PC-9 (cell line): ENCODE measurements around the gene PRDM15. TPM values are rescaled to one million over a fixed set of nuclear protein-coding genes. Genes with fewer than 3 reads are reported as not detected.
A peak's percentile ranks its signal among the peaks of the same experiment; 100 is the strongest.

Experiments used
- BruUV-seq: library from RNA; stranded (reverse); fragments of 400-500 nt; replicated peaks from 2 replicates; lab custom pipeline; 2021; lab: Mats Ljungman, UMichigan
- CTCF ChIA-PET: fragments of 300-600 bp; sonication (Branson Sonifier 250); formaldehyde crosslinking; loops from one replicate; lab custom pipeline; 2022; ENCODE audit warnings: antibody characterized with exemption; lab: Charles Lee
- POLR2A ChIA-PET: fragments of 300-600 bp; sonication (Branson Sonifier 250); formaldehyde crosslinking; loops from one replicate; lab custom pipeline; 2022; ENCODE audit warnings: antibody characterized with exemption; ENCODE audit not compliant: unreplicated experiment; lab: Charles Lee
- DNase-seq, 2 experiments: peaks; one replicate each; pipeline versions ENCODE4 v3.0.0 to v3.0.0-alpha.2; 2015 to 2022; ENCODE audit warnings: mixed read lengths in 1 of 2
- H2AFZ ChIP-seq: fragments of 200-600 bp; sonication (generic); 2 replicates; pipeline ENCODE4 v1.8.1; 2017; ENCODE audit warnings: antibody characterized with exemption
- H3F3A ChIP-seq: fragments of 200-600 bp; sonication (generic); 2 replicates; pipeline ENCODE4 v1.8.1; 2017; ENCODE audit warnings: antibody characterized with exemption, mild to moderate bottlenecking, low read depth; ENCODE audit not compliant: insufficient read depth
- H3K27ac ChIP-seq: fragments of 200-600 bp; sonication (generic); 2 replicates; pipeline ENCODE4 v1.6.1; 2016; ENCODE audit warnings: mixed run types
- H3K27me3 ChIP-seq: fragments of 200-600 bp; sonication (generic); 2 replicates; pipeline ENCODE4 v1.6.1; 2016; ENCODE audit warnings: low read depth, mixed run types; ENCODE audit not compliant: insufficient read depth
- H3K36me3 ChIP-seq: fragments of 200-600 bp; sonication (generic); 2 replicates; pipeline ENCODE4 v1.6.1; 2016; ENCODE audit warnings: low read depth, mixed run types
- H3K4me1 ChIP-seq: fragments of 200-600 bp; sonication (generic); replicated peaks from 2 replicates; pipeline ENCODE4 v1.6.1; 2016; ENCODE audit warnings: mixed run types; ENCODE audit not compliant: insufficient read depth
- H3K4me2 ChIP-seq: fragments of 200-600 bp; sonication (generic); 2 replicates; pipeline ENCODE4 v1.6.1; 2017; ENCODE audit warnings: mixed run types
- H3K4me3 ChIP-seq: fragments of 200-600 bp; sonication (generic); 2 replicates; pipeline ENCODE4 v1.6.1; 2016; ENCODE audit warnings: mixed run types
- H3K79me2 ChIP-seq: fragments of 200-600 bp; sonication (generic); 2 replicates; pipeline ENCODE4 v1.6.1; 2017; ENCODE audit warnings: low read depth, mixed run types
- H3K9me2 ChIP-seq: fragments of 200-600 bp; sonication (generic); 2 replicates; pipeline ENCODE4 v1.8.1; 2017; ENCODE audit warnings: mild to moderate bottlenecking; ENCODE audit not compliant: insufficient read depth
- H3K9me3 ChIP-seq: fragments of 200-600 bp; sonication (generic); 2 replicates; pipeline ENCODE4 v1.8.1; 2016; ENCODE audit warnings: low read depth; ENCODE audit not compliant: insufficient read depth
- H4K20me1 ChIP-seq: fragments of 200-600 bp; sonication (generic); 2 replicates; pipeline ENCODE4 v1.8.1; 2017; ENCODE audit not compliant: insufficient read depth
- EZH2 ChIP-seq: fragments of 200-600 bp; sonication (generic); IDR thresholded peaks from 2 replicates; pipeline ENCODE4 v1.8.0; 2017; ENCODE audit warnings: antibody characterized with exemption, low read depth
- intact Hi-C: fragments of 100-400 bp; cut with micrococcal nuclease; formaldehyde crosslinking; loops from one replicate; pipeline ENCODE4 v1.10.0; 2022; ENCODE audit not compliant: unreplicated experiment
- total RNA-seq: library from RNA; stranded (reverse); gene quantifications from 2 replicates; pipeline ENCODE4 v1.2.3, GENCODE V29; 2021
- TF ChIP-seq, protein P1 (sequence below): fragments of 200-600 bp; sonication (generic); conservative IDR thresholded peaks from 2 replicates; pipeline ENCODE4 v1.6.1; 2017; ENCODE audit warnings: mixed run types, antibody characterized with exemption, mild to moderate bottlenecking, moderate library complexity

Gene PRDM15
- total RNA-seq, 1 experiment from 2014 or later = 8.8 TPM

DNA sequence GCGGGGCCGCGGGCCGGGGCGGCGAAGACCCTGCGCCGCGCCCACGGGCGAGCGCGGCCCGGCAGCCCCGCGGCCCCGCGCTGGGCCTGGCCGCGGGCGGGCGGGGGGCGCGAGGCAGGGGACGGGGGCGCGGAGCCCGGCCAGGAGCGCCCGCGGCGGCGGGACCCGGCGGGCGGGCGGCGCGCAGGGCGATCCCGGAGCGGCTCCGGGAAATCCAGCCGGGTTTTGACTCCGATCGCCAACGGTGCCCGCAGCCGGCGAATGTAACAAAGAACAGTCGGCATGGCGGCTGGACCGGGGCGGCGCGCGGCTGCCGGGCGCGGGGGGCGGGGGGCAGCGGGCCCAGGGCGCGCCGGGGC, 334 bp downstream of the PRDM15 start:
- peak overlapping the region; percentile 76; the same call in 1 of the 2 replicates for H3K4me3 ChIP-seq
- peaks cover 19% of the 10 kb centered on the region for H3K79me2 ChIP-seq
- H3F3A ChIP-seq = no peaks in the 10 kb centered on the region
- ChIA-PET CTCF (no interaction called here), POLR2A (no interaction called here)
- no peaks in the 10 kb centered on the region for H3K9me3 ChIP-seq
- H2AFZ ChIP-seq = no peak overlapping the region
- H4K20me1 ChIP-seq = no peaks in the 10 kb centered on the region
- H3K27ac ChIP-seq = no peak overlapping the region
- no peaks in the 10 kb centered on the region for H3K27me3 ChIP-seq
- no peaks in the 10 kb centered on the region for H3K9me2 ChIP-seq
- peaks cover 15% of the 10 kb centered on the region for H3K4me1 ChIP-seq
- TF ChIP-seq, protein P1, sequence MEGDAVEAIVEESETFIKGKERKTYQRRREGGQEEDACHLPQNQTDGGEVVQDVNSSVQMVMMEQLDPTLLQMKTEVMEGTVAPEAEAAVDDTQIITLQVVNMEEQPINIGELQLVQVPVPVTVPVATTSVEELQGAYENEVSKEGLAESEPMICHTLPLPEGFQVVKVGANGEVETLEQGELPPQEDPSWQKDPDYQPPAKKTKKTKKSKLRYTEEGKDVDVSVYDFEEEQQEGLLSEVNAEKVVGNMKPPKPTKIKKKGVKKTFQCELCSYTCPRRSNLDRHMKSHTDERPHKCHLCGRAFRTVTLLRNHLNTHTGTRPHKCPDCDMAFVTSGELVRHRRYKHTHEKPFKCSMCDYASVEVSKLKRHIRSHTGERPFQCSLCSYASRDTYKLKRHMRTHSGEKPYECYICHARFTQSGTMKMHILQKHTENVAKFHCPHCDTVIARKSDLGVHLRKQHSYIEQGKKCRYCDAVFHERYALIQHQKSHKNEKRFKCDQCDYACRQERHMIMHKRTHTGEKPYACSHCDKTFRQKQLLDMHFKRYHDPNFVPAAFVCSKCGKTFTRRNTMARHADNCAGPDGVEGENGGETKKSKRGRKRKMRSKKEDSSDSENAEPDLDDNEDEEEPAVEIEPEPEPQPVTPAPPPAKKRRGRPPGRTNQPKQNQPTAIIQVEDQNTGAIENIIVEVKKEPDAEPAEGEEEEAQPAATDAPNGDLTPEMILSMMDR = no peak
- TF ChIP-seq EZH2 = no peak
- no peak overlapping the region for H3K4me2 ChIP-seq
- intact Hi-C loops = loop anchor here (5.0 kb wide), 1 partner anchor 238 kb away; no protein-coding TSS in a partner anchor
- H3K36me3 ChIP-seq = no peaks in the 10 kb centered on the region
- BruUV-seq = no TSS peak
- DNase-seq = peak in 1 of 2 experiments; percentile 63

DNA sequence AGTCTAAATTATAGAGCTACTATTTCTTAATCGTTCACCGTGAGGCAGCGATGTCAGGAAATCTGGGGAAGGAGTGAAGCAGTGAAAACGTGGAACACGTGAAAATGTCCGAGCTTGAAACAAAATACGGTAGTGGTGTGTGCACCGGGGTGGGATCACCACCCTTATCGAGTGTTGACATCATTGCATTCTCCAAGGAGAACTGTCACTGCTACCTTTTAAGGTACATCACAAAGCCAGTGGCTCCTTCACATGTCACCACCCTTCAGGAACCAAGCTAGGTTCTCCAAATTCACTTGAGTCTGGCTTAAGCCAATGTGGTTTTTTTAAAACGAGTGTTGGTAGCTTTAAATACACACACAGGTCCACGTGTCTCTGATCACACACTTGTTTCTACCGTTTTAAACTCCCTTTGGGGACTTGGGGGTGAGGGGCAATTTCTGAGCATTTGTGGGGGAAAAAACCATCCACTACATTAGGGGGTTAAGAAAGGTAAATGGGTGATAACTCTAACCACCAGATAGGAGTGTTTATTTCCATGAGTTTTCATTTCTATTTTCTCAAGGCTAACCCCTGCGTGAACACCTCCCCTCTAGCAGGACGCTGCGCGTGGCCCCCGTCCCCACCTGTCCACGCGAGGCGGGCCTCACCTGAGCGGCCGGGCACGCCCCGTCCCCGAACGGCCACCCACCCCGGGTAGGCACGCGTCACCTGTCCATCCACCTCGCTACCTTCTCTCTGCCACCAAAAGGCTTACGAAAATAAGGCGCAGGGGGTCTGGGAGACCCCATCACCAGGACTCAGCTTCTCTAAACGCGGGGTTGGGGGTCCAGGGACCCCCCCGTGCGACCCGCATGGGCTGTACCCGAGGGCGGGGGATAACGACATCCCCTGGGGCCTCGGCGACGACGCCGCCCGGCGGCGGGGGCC, 978 bp downstream of the PRDM15 start:
- no peaks in the 10 kb centered on the region for H4K20me1 ChIP-seq
- peaks cover 19% of the 10 kb centered on the region for H3K79me2 ChIP-seq
- H3K36me3 ChIP-seq = no peaks in the 10 kb centered on the region
- TF ChIP-seq, protein P1 = no peak
- TF ChIP-seq EZH2 = no peak
- POLR2A ChIA-PET = no interaction called here
- peak in 1 of 2 experiments; percentile 47 for DNase-seq
- H3K27ac ChIP-seq = peak overlapping the region; percentile 46; the same call in 1 of the 2 replicates
- BruUV-seq = TSS peak; percentile 60
- H3K4me2 ChIP-seq = peak overlapping the region; percentile 95
- no peaks in the 10 kb centered on the region for H3F3A ChIP-seq
- intact Hi-C loops = loop anchor here (5.0 kb wide), 1 partner anchor 239 kb away; no protein-coding TSS in a partner anchor
- H3K4me1 ChIP-seq = peaks cover 15% of the 10 kb centered on the region
- CTCF ChIA-PET = interaction anchor here (0.6 kb wide), 1 partner anchor 10 kb away, joined by 3 read pairs; no protein-coding TSS in a partner anchor
- no peaks in the 10 kb centered on the region for H3K27me3 ChIP-seq
- H3K9me3 ChIP-seq = no peaks in the 10 kb centered on the region
- no peaks in the 10 kb centered on the region for H3K9me2 ChIP-seq
- peak overlapping the region; percentile 76 for H3K4me3 ChIP-seq
- H2AFZ ChIP-seq = peak overlapping the region; percentile 75

DNA sequence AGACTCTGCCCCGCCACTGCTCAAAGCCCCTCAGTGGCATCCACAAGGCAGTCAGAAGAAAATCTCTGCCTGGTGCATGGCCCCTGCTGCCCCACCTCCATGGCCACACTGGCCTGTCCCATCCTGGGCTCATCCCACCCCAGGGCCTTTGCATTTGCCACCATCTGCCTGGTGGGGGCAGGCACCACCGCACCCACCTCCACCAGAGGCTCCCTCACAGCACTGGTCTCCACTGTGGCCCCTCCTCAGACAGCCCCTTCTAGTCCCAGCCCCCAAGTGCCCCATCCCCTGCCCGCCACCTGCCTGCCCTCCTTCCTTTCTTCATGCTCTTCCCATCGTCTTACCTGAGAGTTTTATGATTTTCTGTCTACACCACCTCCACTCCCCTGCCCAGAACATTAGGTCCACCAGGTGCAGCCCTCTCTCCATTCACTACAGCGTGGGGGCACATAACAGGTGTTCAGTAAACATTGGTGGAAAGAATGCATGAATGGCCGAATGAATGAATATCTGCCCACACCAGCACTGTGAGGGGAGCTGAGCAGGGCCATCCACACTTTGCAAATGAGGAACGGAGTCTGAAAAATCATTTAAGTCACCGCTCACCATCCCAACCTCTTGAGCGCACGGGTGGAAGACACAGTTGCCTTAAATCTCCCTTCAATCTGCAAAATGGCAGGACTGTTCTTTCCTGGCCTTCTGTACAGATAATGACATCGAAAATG, 2.1 kb downstream of the PRDM15 start:
- Histone ChIP-seq H3K27ac (no peak overlapping the region), H3K9me2 (no peaks in the 10 kb centered on the region), H3F3A (no peaks in the 10 kb centered on the region), H3K36me3 (no peaks in the 10 kb centered on the region), H3K4me1 (peaks cover 15% of the 10 kb centered on the region), H3K79me2 (peaks cover 19% of the 10 kb centered on the region), H3K9me3 (no peaks in the 10 kb centered on the region), H2AFZ (no peak overlapping the region), H3K27me3 (no peaks in the 10 kb centered on the region), H3K4me3 (no peak overlapping the region), H3K4me2 (peak overlapping the region; percentile 95; the same call in 1 of the 2 replicates), H4K20me1 (no peaks in the 10 kb centered on the region)
- BruUV-seq = no TSS peak
- ChIA-PET CTCF (no interaction called here), POLR2A (no interaction called here)
- intact Hi-C loops = loop anchor here (5.0 kb wide), 1 partner anchor 240 kb away; no protein-coding TSS in a partner anchor
- DNase-seq = no peak
- TF ChIP-seq EZH2 = no peak
- TF ChIP-seq, protein P1 = no peak
